CD4-positive, alpha-beta T cell treated with Interferon gamma for 1 hour (primary cell): Measurements from ENCODE around the gene TRAF3IP1.
"Not testable (repeated sequence)": the region's sequence is repeated elsewhere in the genome, so short reads cannot be mapped to it uniquely, and the experiment has no call there.

Source experiments
- DNase-seq: peaks from one replicate; pipeline ENCODE4 v3.0.0-alpha.2; 2020

TRAF3IP1 gene

DNA sequence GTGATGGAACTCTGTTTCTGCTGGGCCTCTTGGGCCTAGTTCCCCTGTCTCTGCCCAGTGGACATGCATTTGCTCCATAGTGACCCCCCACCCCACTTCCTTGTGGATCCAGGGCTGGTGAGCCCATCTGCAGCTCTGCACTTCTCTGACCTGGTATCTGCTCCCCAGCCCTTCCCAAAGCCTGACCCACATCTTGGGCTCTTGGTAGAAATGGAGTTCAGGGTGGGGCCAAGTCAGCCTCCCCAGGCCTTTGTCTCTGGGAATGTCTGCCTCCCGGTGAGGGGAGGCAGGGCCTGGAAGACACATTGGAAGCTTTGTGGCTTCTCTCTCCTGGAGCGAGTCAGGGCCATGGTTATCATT is 6.3 kb upstream of the TRAF3IP1 start:
- DNase-seq = no peak

DNA sequence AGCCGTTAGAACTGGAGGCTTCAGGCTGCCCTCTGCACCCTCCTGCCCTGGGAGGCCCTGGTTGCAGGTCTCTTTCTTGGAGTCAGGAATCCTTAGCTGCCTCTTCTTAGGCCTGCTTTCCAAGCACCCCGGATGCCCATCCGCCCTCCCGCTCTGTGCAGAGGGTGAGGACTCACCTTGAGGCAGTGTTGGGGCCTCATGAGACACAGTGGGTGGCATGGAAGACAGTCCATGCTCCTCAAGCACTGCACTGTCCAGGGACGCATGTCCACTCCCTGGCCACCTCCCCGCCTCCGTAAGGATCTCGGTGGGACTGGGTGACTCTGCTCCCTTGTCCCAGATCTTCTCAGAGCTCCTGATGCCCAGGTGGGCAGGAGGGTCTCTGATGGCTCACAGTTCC is 5.7 kb upstream of the TRAF3IP1 start:
- DNase-seq = no peak

DNA sequence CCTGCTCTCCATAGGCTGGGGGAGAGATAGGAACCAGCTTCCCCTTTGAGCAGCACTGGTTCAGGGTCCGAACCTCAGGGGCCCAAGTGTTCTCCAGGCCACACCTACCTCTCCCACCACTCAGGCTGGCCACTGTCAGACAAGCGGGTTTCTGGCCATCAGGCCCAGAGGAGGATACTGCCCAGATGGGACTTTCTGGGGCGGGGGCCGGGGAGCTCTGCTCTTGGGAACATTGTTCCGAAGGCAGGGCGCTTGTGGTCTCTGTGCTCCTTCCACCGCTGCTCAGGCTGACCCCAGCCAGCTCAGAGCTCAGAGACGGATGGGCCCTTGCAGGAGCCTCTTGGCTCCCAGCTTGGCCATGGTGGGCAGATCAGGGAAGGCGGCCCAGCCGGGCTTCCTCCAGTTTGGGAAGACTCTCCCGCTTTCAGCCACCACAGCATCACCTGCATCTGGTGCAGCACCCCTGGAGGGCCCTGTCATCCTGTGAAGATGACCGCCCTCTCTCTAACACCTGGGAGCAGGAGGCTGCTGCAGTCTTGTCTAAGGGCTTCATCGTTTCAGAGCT is 5.2 kb upstream of the TRAF3IP1 start:
- DNase-seq = no peak

DNA sequence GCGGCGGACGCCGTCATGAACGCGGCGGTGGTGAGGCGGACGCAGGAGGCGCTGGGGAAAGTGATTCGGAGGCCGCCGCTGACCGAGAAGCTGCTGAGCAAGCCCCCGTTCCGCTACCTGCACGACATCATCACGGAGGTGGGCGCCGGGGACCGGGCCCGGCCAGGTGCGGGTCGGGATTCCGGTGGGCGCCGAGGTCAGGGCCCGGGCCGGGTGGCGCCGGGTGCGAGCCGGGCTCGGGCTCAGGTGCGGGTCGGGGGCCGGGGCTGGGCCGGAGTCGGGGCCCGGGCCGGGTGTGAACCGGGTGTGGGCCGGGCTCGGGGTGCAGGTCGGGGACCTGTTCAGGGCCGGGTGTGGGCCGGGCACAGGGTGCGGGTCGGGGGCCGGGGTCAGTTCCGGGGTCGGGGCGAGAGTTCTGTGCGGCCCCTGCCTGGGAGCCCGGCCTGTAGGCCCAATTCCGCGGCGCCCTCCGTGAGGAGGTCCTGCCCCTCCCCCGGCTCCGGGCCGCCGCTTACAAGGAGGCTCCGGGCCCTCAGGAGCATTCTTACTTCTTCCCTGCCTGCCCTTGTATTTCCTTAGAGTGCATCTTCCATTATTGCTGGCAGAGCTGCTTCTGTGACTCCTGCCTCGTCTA is 447 bp downstream of the TRAF3IP1 start:
- no peak for DNase-seq

GRCh38 chr2:238321467-238321866 is 1.1 kb downstream of the TRAF3IP1 start:
- no peak for DNase-seq

- no peak for DNase-seq
Measured at GRCh38 chr2:238322001-238322411, 1.7 kb downstream of the TRAF3IP1 start.

DNA sequence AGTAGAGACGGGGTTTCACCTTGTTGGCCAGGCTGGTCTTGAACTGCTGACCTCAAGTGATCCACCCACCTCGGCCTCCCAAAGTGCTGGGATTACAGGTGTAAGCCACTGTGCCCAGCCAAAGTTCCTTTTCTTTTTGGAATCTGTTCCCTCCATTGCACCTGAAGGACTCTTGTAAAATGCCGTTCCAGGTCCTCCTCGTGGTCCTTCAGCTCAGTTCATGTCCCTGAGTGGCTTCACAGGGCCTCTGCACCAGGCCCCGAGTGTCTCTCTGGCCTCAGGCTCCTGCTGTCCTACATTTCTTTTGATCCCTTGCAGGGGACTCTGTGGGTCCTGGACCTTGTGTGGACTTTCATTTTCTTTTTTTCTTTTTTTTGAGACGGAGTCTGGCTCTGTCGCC is 3.9 kb downstream of the TRAF3IP1 start:
- not testable (repeated sequence) for DNase-seq

- no peak for DNase-seq
Measured at GRCh38 chr2:238325694-238326093, 5.4 kb downstream of the TRAF3IP1 start.

DNA sequence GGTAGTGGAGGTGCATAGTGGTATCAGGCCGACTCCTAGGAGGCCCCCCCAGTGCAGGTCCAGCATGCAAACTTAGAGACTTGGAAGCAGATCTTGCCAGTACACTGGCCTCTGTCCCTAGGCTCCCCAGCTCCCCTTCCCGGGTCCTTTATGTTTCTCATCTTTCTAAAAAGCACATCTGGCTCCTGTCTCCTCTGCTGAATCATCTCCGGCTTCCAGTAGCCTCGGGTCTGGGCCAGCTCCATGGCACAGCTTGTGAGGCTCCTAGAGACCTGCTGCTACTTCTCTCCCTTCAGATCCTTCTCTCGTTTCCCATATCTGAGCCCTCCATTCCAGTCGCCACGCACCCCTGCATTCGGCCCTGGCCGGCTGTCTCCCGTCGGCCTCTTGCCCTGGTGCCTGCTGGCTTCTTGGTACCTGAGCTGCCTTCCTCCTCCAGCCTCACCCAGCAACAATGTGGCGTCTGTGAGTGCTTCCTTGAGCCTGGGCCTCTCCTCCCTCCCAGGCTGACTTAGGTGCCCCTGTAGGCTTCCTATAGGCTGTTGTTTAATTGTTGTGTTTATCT is 6.6 kb downstream of the TRAF3IP1 start:
- no peak for DNase-seq

DNA sequence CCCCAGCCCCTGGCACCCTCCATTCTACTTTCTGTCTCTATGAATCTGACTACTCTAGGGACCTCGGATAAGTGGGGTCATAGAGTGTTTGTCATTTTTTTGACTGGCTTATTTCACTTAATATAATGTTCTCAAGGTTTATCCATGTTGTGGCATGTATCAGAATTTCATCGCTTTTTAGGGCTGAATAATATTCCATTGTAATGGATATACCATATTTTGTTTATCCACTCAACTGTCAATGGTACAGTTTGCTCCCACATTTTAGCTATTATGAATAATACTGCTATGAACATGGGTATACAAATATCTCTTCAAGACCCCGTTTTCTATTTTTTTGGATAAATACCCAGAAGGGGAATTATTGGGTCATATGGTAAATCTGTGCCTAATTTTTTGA is 7.4 kb downstream of the TRAF3IP1 start:
- DNase-seq = no peak

DNA sequence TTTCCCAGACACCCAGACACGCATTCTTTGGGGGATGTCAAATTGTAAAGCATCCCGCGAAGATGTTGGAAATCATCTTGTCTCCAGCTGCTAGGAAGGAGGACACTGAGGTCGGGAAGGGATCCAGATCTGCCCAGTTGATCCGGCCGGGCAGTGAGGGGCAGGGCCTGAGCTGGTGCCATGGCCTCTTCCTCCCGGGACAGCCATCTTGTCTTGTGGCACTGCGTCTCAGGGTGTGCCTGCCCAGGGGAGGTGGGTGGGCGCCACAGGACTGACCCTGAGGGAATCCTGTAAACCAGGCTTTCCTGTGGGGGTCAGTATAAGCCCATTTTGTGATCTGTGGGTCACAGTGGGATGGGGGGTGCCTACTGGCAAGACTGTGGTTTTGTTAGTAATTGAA is 10.1 kb downstream of the TRAF3IP1 start:
- no peak for DNase-seq

DNA sequence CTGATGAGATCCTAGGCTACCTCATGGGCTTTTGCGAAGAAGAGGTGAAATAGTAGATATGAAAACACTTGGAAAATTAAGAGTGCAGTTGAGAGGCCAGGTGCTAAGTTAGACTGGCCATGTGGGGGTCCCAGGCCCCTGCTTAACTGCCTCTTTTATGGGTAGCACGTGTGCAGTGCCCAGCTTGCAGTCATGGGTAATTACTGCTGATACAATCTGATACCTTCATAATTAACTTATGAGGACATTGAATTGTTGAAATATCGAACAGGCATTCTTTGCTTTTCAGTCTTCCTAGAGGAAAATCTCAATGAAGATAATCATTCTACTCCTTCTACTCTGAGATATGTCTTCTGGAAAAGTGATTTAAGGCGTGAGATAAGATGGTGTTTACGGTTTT is 11.6 kb downstream of the TRAF3IP1 start:
- no peak for DNase-seq

GRCh38 chr2:238334885-238335284 is 14.6 kb downstream of the TRAF3IP1 start:
- no peak for DNase-seq

DNA sequence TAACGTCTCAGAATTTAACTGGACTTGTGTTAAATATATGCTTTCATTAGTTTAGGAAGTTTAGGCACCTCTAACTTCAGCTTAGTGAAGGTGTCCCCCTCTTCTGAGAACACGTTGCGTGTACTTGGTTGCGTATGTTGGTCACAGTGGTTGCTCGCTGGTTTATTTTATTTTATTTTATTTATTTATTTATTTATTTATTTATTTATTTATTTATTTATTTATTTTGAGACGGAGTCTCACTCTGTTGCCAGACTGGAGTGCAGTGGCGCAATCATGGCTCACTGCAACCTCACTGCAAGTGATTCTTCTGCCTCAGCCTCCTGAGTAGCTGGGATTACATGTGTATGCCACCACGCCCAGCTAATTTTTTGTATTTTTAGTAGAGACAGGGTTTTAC is 15.3 kb downstream of the TRAF3IP1 start:
- not testable (repeated sequence) for DNase-seq

GRCh38 chr2:238336151-238336550 is 15.8 kb downstream of the TRAF3IP1 start:
- no peak for DNase-seq

DNA sequence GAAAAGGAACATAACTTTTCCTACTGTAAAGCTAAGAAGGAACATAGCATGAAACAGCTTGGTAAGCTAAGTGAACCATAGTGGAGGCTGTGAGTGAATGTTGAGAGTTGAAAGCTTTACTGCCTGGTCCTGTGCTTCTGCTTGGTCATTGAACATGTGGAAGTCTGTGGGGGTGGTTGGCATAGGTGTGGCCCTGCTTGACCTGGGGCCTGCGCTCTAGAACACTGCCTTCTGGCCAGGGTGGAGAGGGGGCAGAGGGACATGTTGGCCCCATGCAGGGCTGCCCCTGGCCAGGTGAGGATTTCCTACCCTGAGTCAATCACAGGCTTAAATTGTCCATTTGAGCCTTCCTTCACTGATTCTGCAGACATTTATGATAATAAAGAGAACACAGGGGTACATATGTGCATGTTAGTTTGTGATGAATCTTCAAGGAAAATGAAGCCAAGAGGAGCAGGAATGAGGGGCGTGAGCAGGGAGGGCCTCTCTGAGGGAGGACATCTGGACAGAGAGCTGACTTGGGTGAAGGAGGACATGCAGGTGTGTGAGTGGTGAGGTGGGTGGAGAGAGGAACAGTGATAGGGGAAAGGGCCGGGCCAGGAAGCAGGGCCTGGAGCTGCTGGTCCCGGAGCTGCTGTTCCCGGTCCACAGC is 16.6 kb downstream of the TRAF3IP1 start:
- no peak for DNase-seq

DNA sequence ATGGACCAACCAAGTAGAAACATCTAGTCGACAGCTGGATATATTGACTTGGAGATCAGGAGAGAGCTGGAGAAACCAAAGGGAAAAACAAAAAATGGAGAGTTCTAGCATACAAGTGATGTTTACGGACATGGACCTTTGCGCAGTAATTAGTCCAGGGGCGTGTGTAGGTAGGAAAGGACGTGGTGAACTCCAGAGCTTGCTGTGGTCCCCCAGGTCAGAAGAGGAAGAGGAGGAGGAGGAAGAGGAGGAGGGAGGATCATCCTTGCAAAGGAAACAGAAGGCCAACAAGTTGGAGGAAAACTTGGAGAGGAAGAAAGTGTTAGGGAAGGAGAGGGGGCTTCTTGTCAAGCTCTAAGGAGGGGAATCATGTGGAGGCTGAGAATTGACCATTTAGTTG is 17.5 kb downstream of the TRAF3IP1 start:
- no peak for DNase-seq

DNA sequence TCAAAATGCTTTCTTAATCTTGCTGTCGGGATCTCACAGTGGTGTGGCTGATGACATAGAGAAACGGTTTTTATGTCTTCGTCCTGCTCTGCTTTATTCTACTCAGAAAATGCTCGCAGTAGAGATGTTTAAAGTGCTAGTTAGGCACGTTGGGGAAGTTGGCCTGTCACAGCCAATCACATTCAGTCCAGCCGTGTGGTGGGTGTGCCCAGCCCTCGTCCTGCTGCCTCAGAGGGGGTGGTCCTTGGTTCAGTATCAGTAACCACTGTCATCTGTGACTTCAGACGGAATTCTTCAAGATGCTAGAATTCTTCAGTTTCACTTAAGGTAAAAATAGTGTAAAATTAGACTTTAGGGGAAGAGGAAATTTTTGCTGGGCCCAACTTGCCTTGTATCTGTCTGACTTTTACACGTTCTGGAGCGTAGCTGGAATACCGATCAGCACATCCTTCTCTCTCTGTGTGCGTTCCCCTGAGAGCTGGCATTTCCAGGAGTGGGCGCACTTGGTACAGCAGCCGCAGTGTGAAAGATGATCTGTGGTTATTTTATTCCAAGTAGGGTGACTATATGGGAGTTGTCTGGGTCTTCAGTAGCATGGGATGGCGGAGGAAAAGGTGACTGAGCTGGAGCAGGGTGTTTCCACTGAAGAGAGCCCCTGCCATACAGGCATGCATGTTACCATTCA is 18.5 kb downstream of the TRAF3IP1 start:
- DNase-seq = no peak

DNA sequence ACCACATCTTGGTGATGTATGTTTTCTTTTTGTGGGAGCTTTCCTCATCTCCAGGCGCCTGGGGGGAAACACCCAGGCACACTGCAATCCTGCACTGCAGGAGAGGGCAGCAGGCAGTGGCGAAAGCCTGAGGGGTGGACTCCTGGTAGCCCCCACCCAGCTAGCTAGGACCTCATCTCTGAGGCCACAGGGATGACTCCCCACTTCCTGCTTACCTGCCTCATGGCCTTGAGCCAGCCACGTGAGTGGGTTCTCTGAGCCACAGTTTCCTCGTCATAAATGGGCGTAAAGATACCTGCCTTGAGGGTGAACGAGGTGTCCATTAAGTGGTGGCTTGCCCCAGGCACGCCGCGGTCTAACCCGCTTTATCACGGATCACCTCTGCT is 19.1 kb downstream of the TRAF3IP1 start:
- no peak for DNase-seq

- DNase-seq = no peak
Measured at GRCh38 chr2:238339814-238340213, 19.5 kb downstream of the TRAF3IP1 start.

DNA sequence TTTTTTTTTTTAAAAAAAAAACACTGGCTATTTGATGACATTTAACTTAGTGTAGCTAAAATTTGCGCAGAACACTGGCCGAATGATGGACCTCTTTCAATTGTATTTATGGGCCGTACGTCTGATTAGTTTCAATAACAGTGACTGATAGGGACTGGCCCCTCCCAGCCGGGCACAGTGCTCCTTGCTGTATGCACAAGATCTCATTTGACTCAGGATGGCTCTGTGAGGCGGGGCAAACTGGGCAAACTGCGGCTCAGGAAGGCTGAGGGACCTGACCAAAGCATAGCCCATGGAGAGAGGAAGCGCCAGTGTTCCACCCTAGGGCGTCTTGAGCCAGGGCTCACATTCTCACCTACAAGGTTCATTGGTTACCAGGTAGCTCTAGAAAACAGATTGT is 21.2 kb downstream of the TRAF3IP1 start:
- no peak for DNase-seq

DNA sequence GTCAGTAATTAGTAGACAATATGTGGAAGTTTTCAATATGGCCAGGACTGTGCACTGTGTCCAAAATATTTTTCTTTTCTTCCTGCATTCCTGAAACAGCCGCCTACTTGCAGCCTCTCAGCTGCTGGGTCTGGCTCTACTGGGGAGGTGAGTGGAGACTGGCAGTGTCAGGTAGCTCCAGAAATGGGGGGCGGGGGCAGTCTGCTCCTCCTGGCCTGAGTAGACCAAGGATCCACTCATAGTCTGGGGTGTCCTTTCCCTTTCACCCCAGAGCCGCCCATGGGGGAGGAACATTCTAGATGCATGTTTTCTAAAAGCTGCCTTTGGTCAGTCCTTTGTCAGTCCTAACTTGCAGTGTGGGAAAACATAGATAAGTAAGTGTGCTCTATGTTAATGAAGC is 23.7 kb downstream of the TRAF3IP1 start:
- no peak for DNase-seq

DNA sequence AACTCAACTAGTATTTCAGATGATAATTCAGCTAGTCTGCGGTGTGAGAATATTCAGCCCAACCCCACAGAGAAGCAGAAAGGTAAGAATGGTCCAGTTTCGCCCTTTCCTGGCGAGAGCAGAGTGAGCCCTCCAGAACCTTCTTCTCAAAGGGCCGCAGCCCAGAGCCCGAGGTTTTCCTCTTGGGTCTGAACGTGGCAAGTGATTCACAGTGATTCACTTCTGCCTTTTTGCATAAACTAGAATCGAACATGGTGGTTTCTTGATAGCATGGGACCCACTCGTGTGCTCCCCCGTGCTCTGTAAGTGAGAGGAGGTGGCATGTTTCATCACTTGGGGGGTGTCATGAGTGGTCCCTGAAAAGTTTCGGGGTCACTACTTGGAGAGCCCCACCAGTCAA is 24.2 kb downstream of the TRAF3IP1 start:
- no peak for DNase-seq
